ENCODE data around the gene OR13C9.

GRCh38 chr9:104589626-104590025 lies 28.4 kb downstream of the OR13C9 start:
- no peak for TF ChIP-seq CTCF (IDR thresholded peaks at IDR 0.05; ENCODE audit: low read depth, low read length)
- TF ChIP-seq POLR2A (IDR thresholded peaks at IDR 0.05; ENCODE audit: extremely low read depth, insufficient read length) = no peak

Measured in NB4 (cell line).